Hepatocyte (in vitro differentiated cells): ENCODE measurements around the gene FAM72D.
"Not testable (repeated sequence)": the region's sequence is repeated elsewhere in the genome, so short reads cannot be mapped to it uniquely, and the experiment has no call there.

Experiments used
- CTCF ChIP-seq: fragments of 200-600 bp; sonication (generic); IDR thresholded peaks from 2 replicates; pipeline ENCODE4 v1.5.1; 2016; ENCODE audit warnings: antibody characterized with exemption, mild to moderate bottlenecking; ENCODE audit not compliant: poor library complexity
- EZH2 ChIP-seq: fragments of 200-600 bp; sonication (generic); IDR thresholded peaks from 2 replicates; pipeline ENCODE4 v1.6.1; 2016; ENCODE audit warnings: antibody characterized with exemption, mild to moderate bottlenecking, borderline replicate concordance

DNA sequence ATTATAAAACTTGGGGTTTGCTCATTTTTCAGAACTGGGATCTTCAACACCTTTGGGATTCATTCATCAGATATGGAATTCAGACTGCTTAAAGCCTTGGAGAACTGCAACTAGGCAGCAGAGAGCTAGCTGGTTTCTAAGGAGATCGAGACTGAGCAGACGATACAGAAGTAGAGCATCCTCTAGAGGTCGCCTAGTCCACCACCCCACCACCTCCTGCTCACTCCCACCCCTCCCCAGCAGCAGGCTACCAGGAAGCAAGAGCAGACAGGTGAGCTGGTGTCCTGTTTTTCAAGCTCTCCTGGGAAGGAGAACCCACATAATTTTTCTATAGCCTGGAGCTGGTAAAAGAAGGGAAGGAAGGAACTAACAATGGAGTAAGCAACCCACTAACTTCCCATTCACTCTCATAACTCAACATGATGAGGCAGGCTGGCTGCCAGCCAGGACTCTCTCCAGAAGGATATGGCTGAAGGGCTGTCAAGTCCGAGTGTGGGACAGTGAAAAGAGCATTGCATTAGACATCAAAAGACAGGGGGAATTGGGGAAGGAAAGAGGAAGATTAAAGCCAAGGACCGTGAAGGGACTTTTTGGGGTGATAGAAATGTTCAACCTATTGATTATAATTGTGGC, 30.5 kb upstream of the FAM72D start:
- not testable (repeated sequence) for TF ChIP-seq CTCF, EZH2
